ENCODE data around the gene SERPINE1. TPM values are rescaled to one million over a fixed set of nuclear protein-coding genes. Genes with fewer than 3 reads are reported as not detected.
"Not testable (repeated sequence)": the region's sequence is repeated elsewhere in the genome, so short reads cannot be mapped to it uniquely, and the experiment has no call there.

SERPINE1 gene
- total RNA-seq (2012; rRNA removed): 1,333 and 2,370 TPM in 2 replicates

- Histone ChIP-seq H3K9me3 (replicated peaks; ENCODE audit: low read length) (no peaks in the 10 kb centered on the region), H3K4me2 (ENCODE audit: low read length) (peak within 1 kb of the TSS; percentile 88), H3K27me3 (ENCODE audit: control insufficient read depth, insufficient read depth, low read length) (no peaks in the 10 kb centered on the region), H3K9ac (ENCODE audit: low read depth, low read length) (peak within 1 kb of the TSS; percentile 89), H3K4me1 (ENCODE audit: control insufficient read depth, insufficient read depth, low read length) (peaks cover 56% of the 10 kb centered on the region), H3K4me3 (ENCODE audit: low read length) (peak within 1 kb of the TSS; percentile 77), H3K36me3 (ENCODE audit: insufficient read depth, low read length) (peaks cover 34% of the 10 kb centered on the region)
These were observed at the start of gene SERPINE1 for GRCh38 chr7:101126651-101127459. TSS of gene SERPINE1 (plus strand) at chr7:101127104. CDS start at chr7:101128394, 1,290 bp downstream.

GRCh38 chr7:101077303-101078086 lies 49.4 kb upstream of the SERPINE1 start:
- Histone ChIP-seq H3K9me3 (replicated peaks; ENCODE audit: low read length) (no peaks in the 10 kb centered on the region), H3K36me3 (ENCODE audit: insufficient read depth, low read length) (no peaks in the 10 kb centered on the region), H3K4me1 (ENCODE audit: control insufficient read depth, insufficient read depth, low read length) (peaks cover 2% of the 10 kb centered on the region), H3K4me3 (ENCODE audit: low read length) (no peak overlapping the region), H3K9ac (ENCODE audit: low read depth, low read length) (no peak overlapping the region), H3K4me2 (ENCODE audit: low read length) (no peak overlapping the region), H3K27me3 (ENCODE audit: control insufficient read depth, insufficient read depth, low read length) (peaks cover 5% of the 10 kb centered on the region)

GRCh38 chr7:101081432-101081831 lies 45.5 kb upstream of the SERPINE1 start:
- Histone ChIP-seq H3K4me1 (ENCODE audit: control insufficient read depth, insufficient read depth, low read length) (peaks cover 15% of the 10 kb centered on the region), H3K9ac (ENCODE audit: low read depth, low read length) (no peak overlapping the region), H3K9me3 (replicated peaks; ENCODE audit: low read length) (no peaks in the 10 kb centered on the region), H3K36me3 (ENCODE audit: insufficient read depth, low read length) (no peaks in the 10 kb centered on the region), H3K27me3 (ENCODE audit: control insufficient read depth, insufficient read depth, low read length) (no peaks in the 10 kb centered on the region), H3K4me2 (ENCODE audit: low read length) (no peak overlapping the region), H3K4me3 (ENCODE audit: low read length) (no peak overlapping the region)

GRCh38 chr7:101084865-101085161 lies 42.1 kb upstream of the SERPINE1 start:
- Histone ChIP-seq H3K9me3 (replicated peaks; ENCODE audit: low read length) (no peaks in the 10 kb centered on the region), H3K4me3 (ENCODE audit: low read length) (peak overlapping the region; percentile 97), H3K27me3 (ENCODE audit: control insufficient read depth, insufficient read depth, low read length) (no peaks in the 10 kb centered on the region), H3K9ac (ENCODE audit: low read depth, low read length) (peak overlapping the region; percentile 97), H3K4me1 (ENCODE audit: control insufficient read depth, insufficient read depth, low read length) (peaks cover 45% of the 10 kb centered on the region), H3K36me3 (ENCODE audit: insufficient read depth, low read length) (peaks cover 24% of the 10 kb centered on the region), H3K4me2 (ENCODE audit: low read length) (peak overlapping the region; percentile 99)

GRCh38 chr7:101085162-101085964 lies 41.5 kb upstream of the SERPINE1 start, which contains the start of gene TRIM56:
TSS of gene TRIM56 (plus strand) at chr7:101085481. CDS start at chr7:101087313, 1,832 bp downstream.
- Histone ChIP-seq H3K4me3 (ENCODE audit: low read length) (peak within 1 kb of the TSS; percentile 97), H3K9ac (ENCODE audit: low read depth, low read length) (peak within 1 kb of the TSS; percentile 97), H3K4me1 (ENCODE audit: control insufficient read depth, insufficient read depth, low read length) (peaks cover 45% of the 10 kb centered on the region), H3K27me3 (ENCODE audit: control insufficient read depth, insufficient read depth, low read length) (no peaks in the 10 kb centered on the region), H3K36me3 (ENCODE audit: insufficient read depth, low read length) (peaks cover 26% of the 10 kb centered on the region), H3K9me3 (replicated peaks; ENCODE audit: low read length) (no peaks in the 10 kb centered on the region), H3K4me2 (ENCODE audit: low read length) (peak within 1 kb of the TSS; percentile 99)

GRCh38 chr7:101087334-101088068 lies 39.4 kb upstream of the SERPINE1 start:
- H3K27me3 ChIP-seq (ENCODE audit: control insufficient read depth, insufficient read depth, low read length): no peaks in the 10 kb centered on the region
- peak overlapping the region; percentile 97 for H3K9ac ChIP-seq (ENCODE audit: low read depth, low read length)
- H3K4me3 ChIP-seq (ENCODE audit: low read length): peak overlapping the region; percentile 49
- no peaks in the 10 kb centered on the region for H3K9me3 ChIP-seq (replicated peaks; ENCODE audit: low read length)
- peak overlapping the region; percentile 99 for H3K4me2 ChIP-seq (ENCODE audit: low read length)
- peaks cover 30% of the 10 kb centered on the region for H3K36me3 ChIP-seq (ENCODE audit: insufficient read depth, low read length)
- peaks cover 49% of the 10 kb centered on the region for H3K4me1 ChIP-seq (ENCODE audit: control insufficient read depth, insufficient read depth, low read length)

- peak overlapping the region; percentile 99 for H3K4me2 ChIP-seq (ENCODE audit: low read length)
- no peaks in the 10 kb centered on the region for H3K27me3 ChIP-seq (ENCODE audit: control insufficient read depth, insufficient read depth, low read length)
- peak overlapping the region; percentile 97 for H3K9ac ChIP-seq (ENCODE audit: low read depth, low read length)
- H3K36me3 ChIP-seq (ENCODE audit: insufficient read depth, low read length): peaks cover 30% of the 10 kb centered on the region
- peaks cover 49% of the 10 kb centered on the region for H3K4me1 ChIP-seq (ENCODE audit: control insufficient read depth, insufficient read depth, low read length)
- H3K9me3 ChIP-seq (replicated peaks; ENCODE audit: low read length): no peaks in the 10 kb centered on the region
- H3K4me3 ChIP-seq (ENCODE audit: low read length): no peak overlapping the region
These were observed 38.9 kb upstream of the SERPINE1 start for GRCh38 chr7:101088069-101088425.

- Histone ChIP-seq H3K4me1 (ENCODE audit: control insufficient read depth, insufficient read depth, low read length) (peaks cover 57% of the 10 kb centered on the region), H3K9ac (ENCODE audit: low read depth, low read length) (no peak overlapping the region), H3K36me3 (ENCODE audit: insufficient read depth, low read length) (peaks cover 30% of the 10 kb centered on the region), H3K4me2 (ENCODE audit: low read length) (no peak overlapping the region), H3K4me3 (ENCODE audit: low read length) (no peak overlapping the region), H3K27me3 (ENCODE audit: control insufficient read depth, insufficient read depth, low read length) (no peaks in the 10 kb centered on the region), H3K9me3 (replicated peaks; ENCODE audit: low read length) (no peaks in the 10 kb centered on the region)
These were observed 37.9 kb upstream of the SERPINE1 start for GRCh38 chr7:101088858-101089529.

GRCh38 chr7:101089876-101090275 lies 37.0 kb upstream of the SERPINE1 start:
- H3K4me1 ChIP-seq (ENCODE audit: control insufficient read depth, insufficient read depth, low read length): peaks cover 64% of the 10 kb centered on the region

GRCh38 chr7:101092266-101092905 lies 34.5 kb upstream of the SERPINE1 start:
- peaks cover 30% of the 10 kb centered on the region for H3K36me3 ChIP-seq (ENCODE audit: insufficient read depth, low read length)
- not testable (repeated sequence) for H3K9ac ChIP-seq (ENCODE audit: low read depth, low read length)

More at GRCh38 chr7:101089876-101090275, 37.0 kb upstream of the SERPINE1 start:
- no peak overlapping the region for H3K9ac ChIP-seq (ENCODE audit: low read depth, low read length)
- H3K27me3 ChIP-seq (ENCODE audit: control insufficient read depth, insufficient read depth, low read length): no peaks in the 10 kb centered on the region
- H3K4me3 ChIP-seq (ENCODE audit: low read length): no peak overlapping the region
- no peak overlapping the region for H3K4me2 ChIP-seq (ENCODE audit: low read length)
- H3K9me3 ChIP-seq (replicated peaks; ENCODE audit: low read length): no peaks in the 10 kb centered on the region
- H3K36me3 ChIP-seq (ENCODE audit: insufficient read depth, low read length): peaks cover 30% of the 10 kb centered on the region

More at GRCh38 chr7:101092266-101092905, 34.5 kb upstream of the SERPINE1 start:
- not testable (repeated sequence) for H3K9me3 ChIP-seq (replicated peaks; ENCODE audit: low read length); H3K4me2 ChIP-seq (ENCODE audit: low read length); H3K27me3 ChIP-seq (ENCODE audit: control insufficient read depth, insufficient read depth, low read length); H3K4me3 ChIP-seq (ENCODE audit: low read length)
- H3K4me1 ChIP-seq (ENCODE audit: control insufficient read depth, insufficient read depth, low read length): peaks cover 51% of the 10 kb centered on the region

Measured in skeletal muscle satellite cell (primary cell).